ENCODE measurements around the gene ZHX3.

The ZHX3 gene

DNA sequence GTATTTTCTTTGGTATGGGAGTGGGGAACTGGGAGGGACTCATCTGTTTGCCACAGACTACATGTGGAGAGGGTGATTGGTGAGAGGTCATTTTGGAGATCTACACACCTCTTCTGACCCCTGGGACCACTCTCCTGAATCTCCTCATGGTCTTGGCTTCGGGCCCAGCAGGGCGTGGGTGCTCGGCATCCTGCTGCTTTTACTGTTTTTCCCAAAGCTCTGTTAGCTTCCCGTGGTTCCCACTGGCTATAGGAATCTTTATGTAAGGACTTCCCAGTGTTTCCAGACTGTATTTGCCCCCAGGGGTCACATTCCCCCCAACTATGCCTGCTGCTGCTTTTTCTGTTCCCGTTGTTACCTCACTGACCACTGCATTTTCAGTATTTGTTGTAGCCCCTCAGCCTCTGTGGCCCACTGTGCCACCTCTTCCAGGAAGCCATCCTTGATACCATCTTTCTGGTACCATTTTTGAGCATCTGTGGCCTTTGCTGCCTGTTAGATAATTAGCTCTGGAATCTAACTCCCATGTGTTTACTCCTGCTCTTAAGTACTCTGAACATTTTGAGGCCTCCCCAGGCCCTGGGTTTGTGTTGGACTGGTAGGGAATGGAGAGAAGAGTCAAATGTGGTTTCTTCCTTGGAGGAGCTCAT, 165.3 kb downstream of the ZHX3 start:
- TF ChIP-seq, protein P1, sequence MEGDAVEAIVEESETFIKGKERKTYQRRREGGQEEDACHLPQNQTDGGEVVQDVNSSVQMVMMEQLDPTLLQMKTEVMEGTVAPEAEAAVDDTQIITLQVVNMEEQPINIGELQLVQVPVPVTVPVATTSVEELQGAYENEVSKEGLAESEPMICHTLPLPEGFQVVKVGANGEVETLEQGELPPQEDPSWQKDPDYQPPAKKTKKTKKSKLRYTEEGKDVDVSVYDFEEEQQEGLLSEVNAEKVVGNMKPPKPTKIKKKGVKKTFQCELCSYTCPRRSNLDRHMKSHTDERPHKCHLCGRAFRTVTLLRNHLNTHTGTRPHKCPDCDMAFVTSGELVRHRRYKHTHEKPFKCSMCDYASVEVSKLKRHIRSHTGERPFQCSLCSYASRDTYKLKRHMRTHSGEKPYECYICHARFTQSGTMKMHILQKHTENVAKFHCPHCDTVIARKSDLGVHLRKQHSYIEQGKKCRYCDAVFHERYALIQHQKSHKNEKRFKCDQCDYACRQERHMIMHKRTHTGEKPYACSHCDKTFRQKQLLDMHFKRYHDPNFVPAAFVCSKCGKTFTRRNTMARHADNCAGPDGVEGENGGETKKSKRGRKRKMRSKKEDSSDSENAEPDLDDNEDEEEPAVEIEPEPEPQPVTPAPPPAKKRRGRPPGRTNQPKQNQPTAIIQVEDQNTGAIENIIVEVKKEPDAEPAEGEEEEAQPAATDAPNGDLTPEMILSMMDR (IDR thresholded peaks at IDR 0.05; ENCODE audit: insufficient read depth, low read length, missing control alignments) = no peak
- no peak for DNase-seq (ENCODE audit: low read depth, low spot score)
- ChIA-PET CTCF (interaction anchor here (1.1 to 13.1 kb wide), 8 partner anchors 8 to 187 kb away, joined by 3 to 126 read pairs (median 5); partner anchors contain the start of gene LPIN3), POLR2A (no interaction called here)
- H3K4me3 ChIP-seq (ENCODE audit: low read depth, low read length) = no peak overlapping the region

DNA sequence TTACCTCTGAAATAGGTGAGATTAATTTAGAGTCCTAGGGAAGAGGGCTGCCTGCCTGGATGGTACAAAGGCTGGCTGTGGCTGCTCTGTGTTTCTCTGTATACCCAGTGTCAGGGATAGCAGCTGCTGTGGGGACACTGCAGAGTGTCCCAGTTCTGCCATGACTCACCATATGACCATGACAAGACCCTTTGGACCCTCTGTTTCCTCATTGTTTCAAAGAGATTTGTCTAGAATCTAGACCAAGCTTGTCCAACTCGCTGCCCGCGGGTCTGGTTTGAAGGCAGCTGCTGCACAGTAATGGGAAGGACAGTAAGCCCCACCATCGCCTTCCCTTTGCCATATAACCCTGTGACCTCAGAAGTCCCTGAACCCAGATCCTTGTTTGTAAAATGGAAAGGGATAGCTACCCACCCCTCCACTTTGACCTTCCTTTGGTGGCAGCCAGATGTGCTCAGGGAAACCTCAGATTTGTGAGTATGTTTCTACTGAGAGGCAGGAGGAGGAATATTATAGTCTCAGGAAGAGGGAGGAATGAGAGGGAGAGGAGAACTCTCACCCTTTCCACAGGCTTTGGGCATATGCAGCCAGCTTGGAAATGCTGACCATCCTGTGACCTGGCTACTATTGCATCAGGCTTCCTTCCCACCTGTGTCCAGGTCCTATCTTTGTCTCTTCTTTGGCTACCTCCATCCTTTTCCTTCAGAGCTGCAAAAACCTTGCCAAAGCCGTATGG, 166.2 kb downstream of the ZHX3 start:
- ChIA-PET CTCF (interaction anchor here (0.7 to 13.1 kb wide), 6 partner anchors 9 to 188 kb away, joined by 3 to 126 read pairs (median 5); partner anchors contain the start of gene LPIN3), POLR2A (interaction anchor here (0.6 kb wide), 1 partner anchor 21 kb away, joined by 3 read pairs; no protein-coding TSS in a partner anchor)
- DNase-seq (ENCODE audit: low read depth, low spot score) = no peak

DNA sequence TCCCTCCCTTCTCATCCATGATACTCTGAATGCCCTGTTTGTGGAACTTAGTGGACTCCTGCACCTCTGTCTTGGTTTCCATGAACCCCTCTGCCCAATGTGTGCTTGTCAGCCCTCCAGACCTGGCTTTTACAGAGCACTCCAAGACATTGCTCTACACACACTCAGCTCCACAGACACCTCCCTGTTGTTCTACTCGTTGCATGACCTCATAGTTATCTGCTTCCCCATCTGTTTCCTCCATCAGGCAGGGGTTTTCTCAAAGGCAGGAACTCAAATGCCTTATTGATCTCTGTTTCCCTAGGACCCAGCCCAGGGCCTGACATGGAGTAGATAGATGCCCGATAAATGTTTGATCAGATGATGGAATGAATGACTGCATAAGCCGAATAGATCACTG, 166.9 kb downstream of the ZHX3 start:
- ChIA-PET CTCF (interaction anchor here (1.6 to 13.1 kb wide), 3 partner anchors 10 to 188 kb away, joined by 5 to 126 read pairs (median 35); partner anchors contain the start of gene LPIN3), POLR2A (interaction anchor here (0.6 kb wide), 1 partner anchor 21 kb away, joined by 3 read pairs; no protein-coding TSS in a partner anchor)
- no peak for DNase-seq (ENCODE audit: low read depth, low spot score)
- TF ChIP-seq, protein P1 (IDR thresholded peaks at IDR 0.05; ENCODE audit: insufficient read depth, low read length, missing control alignments) = no peak
- H3K4me3 ChIP-seq (ENCODE audit: low read depth, low read length) = no peak overlapping the region

More for the DNA sequence above, 166.2 kb downstream of the ZHX3 start:
- no peak overlapping the region for H3K4me3 ChIP-seq (ENCODE audit: low read depth, low read length)
- TF ChIP-seq, protein P1 (IDR thresholded peaks at IDR 0.05; ENCODE audit: insufficient read depth, low read length, missing control alignments) = no peak

DNA sequence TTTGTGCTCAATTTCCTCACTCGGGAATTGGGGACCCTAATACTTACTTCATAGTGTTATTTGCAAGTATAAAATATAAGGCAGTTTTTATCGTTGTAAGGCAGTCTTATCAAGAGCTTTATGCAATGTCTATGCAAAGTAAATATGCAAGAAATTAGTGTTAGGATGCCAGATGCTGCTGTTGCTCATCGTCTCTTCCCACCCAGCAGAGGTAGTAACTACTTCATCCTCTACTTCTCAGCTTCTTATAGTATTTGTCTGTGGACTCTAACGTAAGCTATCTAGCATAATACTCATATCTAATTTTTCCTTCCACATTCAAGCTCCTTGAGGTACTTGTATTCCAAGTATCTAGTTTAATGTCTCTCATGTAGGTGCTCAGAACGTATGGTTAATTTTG, 168.6 kb downstream of the ZHX3 start:
- POLR2A ChIA-PET = no interaction called here
- H3K4me3 ChIP-seq (ENCODE audit: low read depth, low read length) = no peak overlapping the region
- DNase-seq (ENCODE audit: low read depth, low spot score) = no peak
- CTCF ChIA-PET = interaction anchor here (0.9 to 13.1 kb wide), 6 partner anchors 9 to 190 kb away, joined by 3 to 126 read pairs (median 4); partner anchors contain the start of gene LPIN3
- TF ChIP-seq, protein P1 (IDR thresholded peaks at IDR 0.05; ENCODE audit: insufficient read depth, low read length, missing control alignments) = no peak

DNA sequence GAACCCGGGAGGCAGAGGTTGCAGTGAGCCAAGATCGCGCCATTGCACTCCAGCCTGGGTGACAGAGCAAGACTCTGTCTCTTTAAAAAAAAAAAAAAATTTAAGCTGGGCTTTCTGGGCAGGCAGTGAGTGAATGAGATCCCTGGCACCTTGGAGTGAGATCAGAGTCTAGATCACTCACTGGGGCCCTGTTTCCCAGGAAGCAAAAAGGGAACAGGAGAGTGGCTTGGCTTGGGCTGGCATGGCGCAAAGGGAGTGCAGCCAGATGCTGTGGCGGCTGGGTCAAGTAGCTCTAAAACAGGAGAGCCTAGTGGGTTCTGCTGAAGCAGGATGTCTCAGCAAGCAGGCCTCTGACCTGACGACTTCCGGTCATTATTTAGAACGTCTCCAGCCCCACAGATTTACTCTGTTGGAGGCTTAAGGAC, 169.8 kb downstream of the ZHX3 start:
- ChIA-PET CTCF (interaction anchor here (0.9 to 1.2 kb wide), 4 partner anchors 11 to 193 kb away, joined by 3 to 5 read pairs (median 4); partner anchors contain the start of gene LPIN3), POLR2A (no interaction called here)
- TF ChIP-seq, protein P1 (IDR thresholded peaks at IDR 0.05; ENCODE audit: insufficient read depth, low read length, missing control alignments) = no peak
- DNase-seq (ENCODE audit: low read depth, low spot score) = no peak
- no peak overlapping the region for H3K4me3 ChIP-seq (ENCODE audit: low read depth, low read length)

Data from AG04449 (cell line).